ENCODE measurements around the gene IGSF23. TPM values are rescaled to one million over a fixed set of nuclear protein-coding genes. Genes with fewer than 3 reads are reported as not detected.

The IGSF23 gene
- total and polyA plus RNA-seq, 4 donors, result 0.47 to 11.4 (median 3.3) TPM

- H3K9me3 ChIP-seq (ENCODE audit: control insufficient read depth in 4 of 4, low read length in 3 of 4), result no peaks in the 10 kb centered on the region
- WGBS, result 56% methylated on average over 5 of the region's 5 CpGs
- TF ChIP-seq FOXA2 (IDR thresholded peaks at IDR 0.05) (no peak), SP1 (IDR thresholded peaks at IDR 0.05) (no peak), GABPA (IDR thresholded peaks at IDR 0.05 in 1 of 2, conservative IDR thresholded peaks at IDR 0.05 in 1 of 2) (no peak), TAF1 (conservative IDR thresholded peaks at IDR 0.05) (no peak), REST (IDR thresholded peaks at IDR 0.05) (no peak), HNF4G (IDR thresholded peaks at IDR 0.05) (no peak), JUND (IDR thresholded peaks at IDR 0.05) (no peak)
- H3K9ac ChIP-seq (ENCODE audit: low read depth in 1 of 2, low read length in 2 of 2), result no peak overlapping the region
- H3K4me3 ChIP-seq (ENCODE audit: low read depth in 1 of 3, low read length in 3 of 3), result no peak overlapping the region
- no peaks in the 10 kb centered on the region for H3K27me3 ChIP-seq (ENCODE audit: control insufficient read depth in 4 of 4, insufficient read depth in 4 of 4, low read length in 3 of 4)
- DNase-seq (ENCODE audit: low spot score), result no peak
- no peak overlapping the region for H3K27ac ChIP-seq (ENCODE audit: low read depth in 1 of 2, low read length in 2 of 2)
- no peaks in the 10 kb centered on the region for H3K36me3 ChIP-seq (ENCODE audit: control insufficient read depth in 4 of 4, insufficient read depth in 3 of 4, low read depth in 1 of 4, low read length in 3 of 4)
- peaks cover 3 to 11% (median 8%) of the 10 kb centered on the region in 4 donors for H3K4me1 ChIP-seq (ENCODE audit: control insufficient read depth in 4 of 4, insufficient read depth in 4 of 4, low read length in 3 of 4)
Observed at GRCh38 chr19:44566984-44567383, 46.4 kb upstream of the IGSF23 start.

- no peak overlapping the region for H3K27ac ChIP-seq (ENCODE audit: low read depth in 1 of 2, low read length in 2 of 2)
- WGBS, result 87% methylated on average over 2 of the region's 2 CpGs
- no peaks in the 10 kb centered on the region for H3K27me3 ChIP-seq (ENCODE audit: control insufficient read depth in 4 of 4, insufficient read depth in 4 of 4, low read length in 3 of 4)
- H3K4me1 ChIP-seq (ENCODE audit: control insufficient read depth in 4 of 4, insufficient read depth in 4 of 4, low read length in 3 of 4), result peaks cover 7 to 16% (median 13%) of the 10 kb centered on the region in 4 donors
- H3K9me3 ChIP-seq (ENCODE audit: control insufficient read depth in 4 of 4, low read length in 3 of 4), result no peaks in the 10 kb centered on the region
- H3K36me3 ChIP-seq (ENCODE audit: control insufficient read depth in 4 of 4, insufficient read depth in 3 of 4, low read depth in 1 of 4, low read length in 3 of 4), result no peaks in the 10 kb centered on the region
- H3K9ac ChIP-seq (ENCODE audit: low read depth in 1 of 2, low read length in 2 of 2), result no peak overlapping the region
- no peak for TF ChIP-seq ZBTB33 (IDR thresholded peaks at IDR 0.05)
- TF ChIP-seq EGR1 (IDR thresholded peaks at IDR 0.05; ENCODE audit: low read depth in 2 of 2), result no peak
- TF ChIP-seq HNF4A (conservative IDR thresholded peaks at IDR 0.05), result no peak
- TF ChIP-seq MAX (IDR thresholded peaks at IDR 0.05), result no peak
- no peak for TF ChIP-seq RXRA (IDR thresholded peaks at IDR 0.05)
- no peak for TF ChIP-seq GABPA (IDR thresholded peaks at IDR 0.05 in 1 of 2, conservative IDR thresholded peaks at IDR 0.05 in 1 of 2)
- no peak for TF ChIP-seq NR2F2 (IDR thresholded peaks at IDR 0.05)
- TF ChIP-seq ATF3 (IDR thresholded peaks at IDR 0.05), result no peak
- no peak for TF ChIP-seq YY1 (IDR thresholded peaks at IDR 0.05)
- TF ChIP-seq CTCF (IDR thresholded peaks at IDR 0.05; ENCODE audit: low read depth, low read length, missing input control), result no peak
- no peak for TF ChIP-seq FOXA2 (IDR thresholded peaks at IDR 0.05)
- no peak for TF ChIP-seq SP1 (IDR thresholded peaks at IDR 0.05)
- H3K4me3 ChIP-seq (ENCODE audit: low read depth in 1 of 3, low read length in 3 of 3), result no peak overlapping the region
- no peak for DNase-seq (ENCODE audit: low spot score)
Observed at GRCh38 chr19:44567745-44568144, 45.6 kb upstream of the IGSF23 start.

Measured in liver (tissue), 9 donors.